Activated naive CD4-positive, alpha-beta T cell (primary cell): ENCODE data around the gene TRIM9.
A peak's percentile ranks its signal among the peaks of the same experiment; 100 is the strongest.
"Not testable (repeated sequence)": the region's sequence is repeated elsewhere in the genome, so short reads cannot be mapped to it uniquely, and the experiment has no call there.

Experiments used
- DNase-seq, 4 experiments: peaks; one replicate each; lab custom pipeline; 2025; lab: John Stamatoyannopoulos, UW

TRIM9 gene

GRCh38 chr14:50964683-50965390 lies 130.1 kb downstream of the TRIM9 start:
- DNase-seq, result no peak

GRCh38 chr14:50963919-50964318 lies 131.0 kb downstream of the TRIM9 start:
- no peak for DNase-seq

- no peak for DNase-seq
Observed at GRCh38 chr14:50961605-50962221, 133.2 kb downstream of the TRIM9 start.

- no peak for DNase-seq
Observed at GRCh38 chr14:50957296-50957695, 137.6 kb downstream of the TRIM9 start.

- not testable (repeated sequence) for DNase-seq
Observed at GRCh38 chr14:50956421-50956820, 138.5 kb downstream of the TRIM9 start.

- DNase-seq, result no peak
Observed at GRCh38 chr14:50955373-50956043, 139.4 kb downstream of the TRIM9 start.

GRCh38 chr14:50954811-50955372 lies 140.0 kb downstream of the TRIM9 start:
- DNase-seq, result no peak

- no peak for DNase-seq
Observed at GRCh38 chr14:50953502-50953901, 141.4 kb downstream of the TRIM9 start.

GRCh38 chr14:50951032-50951431 lies 143.9 kb downstream of the TRIM9 start:
- DNase-seq, result no peak

- DNase-seq, result no peak
Observed at GRCh38 chr14:50948205-50948604, 146.7 kb downstream of the TRIM9 start.

- no peak for DNase-seq
Observed at GRCh38 chr14:50947446-50947845, 147.5 kb downstream of the TRIM9 start.

- DNase-seq, result no peak
Observed at GRCh38 chr14:50946234-50946935, 148.5 kb downstream of the TRIM9 start.

- DNase-seq, result no peak
Observed at GRCh38 chr14:50944647-50945413, 150.1 kb downstream of the TRIM9 start.

GRCh38 chr14:50943943-50944646 lies 150.8 kb downstream of the TRIM9 start, which contains the start of gene PYGL:
PYGL (minus strand) TSS chr14:50944483; CDS start chr14:50944403, 80 bp downstream.
- DNase-seq, result peak in 1 of 4 experiments; percentile 7

- DNase-seq, result no peak
Observed at GRCh38 chr14:50943261-50943942, 151.5 kb downstream of the TRIM9 start.

- DNase-seq, result not testable (repeated sequence)
Observed at GRCh38 chr14:50941638-50942037, 153.3 kb downstream of the TRIM9 start.

GRCh38 chr14:50941151-50941550 lies 153.8 kb downstream of the TRIM9 start:
- DNase-seq, result no peak

- DNase-seq, result no peak
Observed at GRCh38 chr14:50937800-50938199, 157.1 kb downstream of the TRIM9 start.

GRCh38 chr14:50937325-50937724 lies 157.6 kb downstream of the TRIM9 start:
- DNase-seq, result no peak

GRCh38 chr14:50936882-50937281 lies 158.0 kb downstream of the TRIM9 start:
- DNase-seq, result no peak
